ENCODE data around the gene BMPER. TPM values are rescaled to one million over a fixed set of nuclear protein-coding genes. Genes with fewer than 3 reads are reported as not detected.

Gene BMPER
- total RNA-seq, 4 donors from 2014 or later = 1.0 to 12.4 (median 6.1) TPM

- H3K27ac ChIP-seq = no peak overlapping the region
- H3K27me3 ChIP-seq = no peaks in the 10 kb centered on the region
- H3K4me3 ChIP-seq = no peak overlapping the region
- intact Hi-C loops (cut with DNase I; ENCODE audit: low total_unique reads) = no loop called here
- TF ChIP-seq POLR2A (IDR thresholded peaks at IDR 0.05) (no peak), CTCF (IDR thresholded peaks at IDR 0.05) (no peak)
- no peak for DNase-seq
- H3K9me3 ChIP-seq = no peaks in the 10 kb centered on the region
- H3K4me1 ChIP-seq = no peaks in the 10 kb centered on the region
- H3K36me3 ChIP-seq = no peaks in the 10 kb centered on the region
Observed at GRCh38 chr7:34070511-34071323, 165.4 kb downstream of the BMPER start.

- H3K9me3 ChIP-seq = no peaks in the 10 kb centered on the region
- TF ChIP-seq CTCF (IDR thresholded peaks at IDR 0.05) (no peak), POLR2A (IDR thresholded peaks at IDR 0.05) (no peak)
- H3K27me3 ChIP-seq = no peaks in the 10 kb centered on the region
- no peaks in the 10 kb centered on the region for H3K36me3 ChIP-seq
- no peak for DNase-seq
- no peak overlapping the region for H3K27ac ChIP-seq
- H3K4me1 ChIP-seq = no peaks in the 10 kb centered on the region
- intact Hi-C loops (cut with DNase I; ENCODE audit: low total_unique reads) = no loop called here
- H3K4me3 ChIP-seq = no peak overlapping the region
Observed at GRCh38 chr7:34073676-34074075, 168.3 kb downstream of the BMPER start.

DNA sequence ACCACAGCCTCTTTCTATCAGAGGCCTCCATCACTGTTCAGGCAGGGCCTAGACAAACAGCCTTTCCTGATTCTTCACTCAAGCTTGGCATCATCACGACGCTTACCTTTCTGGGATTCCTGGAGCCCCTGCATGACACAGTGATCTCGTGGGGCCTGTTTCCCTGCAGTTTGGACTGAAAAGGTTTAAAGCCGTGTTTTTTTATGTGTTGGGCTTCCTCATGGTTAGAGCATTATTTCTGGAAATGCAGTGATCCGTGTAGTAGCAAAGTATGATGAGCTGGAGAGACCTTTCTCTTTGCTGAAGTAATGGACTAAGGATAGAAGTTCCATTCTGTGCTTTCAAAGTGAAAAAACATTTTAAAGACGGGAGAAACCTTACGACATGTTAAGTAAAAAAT lies 169.1 kb downstream of the BMPER start:
- no peak overlapping the region for H3K27ac ChIP-seq
- no peaks in the 10 kb centered on the region for H3K27me3 ChIP-seq
- no peak for TF ChIP-seq CTCF (IDR thresholded peaks at IDR 0.05)
- TF ChIP-seq POLR2A (IDR thresholded peaks at IDR 0.05) = no peak
- H3K36me3 ChIP-seq = no peaks in the 10 kb centered on the region
- H3K4me1 ChIP-seq = no peaks in the 10 kb centered on the region
- intact Hi-C loops (cut with DNase I; ENCODE audit: low total_unique reads) = no loop called here
- H3K9me3 ChIP-seq = no peaks in the 10 kb centered on the region
- no peak overlapping the region for H3K4me3 ChIP-seq
- no peak for DNase-seq

DNA sequence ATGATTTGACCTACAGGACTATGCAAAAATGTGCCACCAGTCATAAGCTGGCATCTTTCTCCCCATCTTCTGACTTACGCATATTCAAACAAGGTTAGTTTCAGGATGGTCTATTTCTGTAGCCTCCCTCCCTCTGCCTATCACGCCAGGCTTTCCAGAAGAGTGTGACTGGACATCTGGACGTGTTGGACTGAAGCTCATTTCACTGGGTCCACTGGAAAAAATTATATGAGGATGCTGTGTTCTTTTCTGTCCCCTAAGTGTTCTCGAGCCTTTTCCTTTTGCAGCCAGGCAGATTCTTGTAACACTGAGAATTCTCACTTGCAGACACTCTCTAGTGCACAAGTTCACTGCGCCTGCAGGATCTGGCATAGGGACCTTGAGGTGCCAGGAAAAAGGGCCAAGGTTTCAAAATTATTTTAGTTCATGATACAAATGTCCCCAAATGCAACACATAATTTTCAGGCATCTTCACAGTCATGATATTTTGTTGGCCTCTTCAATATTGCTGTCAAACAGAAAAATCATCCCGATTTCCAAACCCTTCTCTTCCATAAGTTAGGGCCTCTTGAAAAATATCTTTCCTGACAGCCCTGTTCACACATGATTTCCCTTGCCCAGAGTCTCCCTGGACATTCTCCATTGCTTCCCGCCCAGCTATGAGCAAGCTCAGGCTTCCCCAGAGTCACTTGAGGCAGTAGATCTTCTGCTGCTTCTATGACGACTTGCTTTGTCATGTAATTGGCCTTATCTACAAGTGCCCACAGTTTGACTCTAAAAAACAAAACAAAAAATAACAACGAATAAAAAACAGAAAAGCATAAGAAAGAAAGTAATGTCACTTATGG lies 170.4 kb downstream of the BMPER start:
- Histone ChIP-seq H3K4me3 (no peak overlapping the region), H3K4me1 (no peaks in the 10 kb centered on the region), H3K27me3 (no peaks in the 10 kb centered on the region), H3K36me3 (no peaks in the 10 kb centered on the region), H3K9me3 (no peaks in the 10 kb centered on the region), H3K27ac (no peak overlapping the region)
- intact Hi-C loops (cut with DNase I; ENCODE audit: low total_unique reads) = no loop called here
- TF ChIP-seq CTCF (IDR thresholded peaks at IDR 0.05) (no peak), POLR2A (IDR thresholded peaks at IDR 0.05) (no peak)
- DNase-seq = no peak

- no peaks in the 10 kb centered on the region for H3K9me3 ChIP-seq
- no peak overlapping the region for H3K27ac ChIP-seq
- intact Hi-C loops (cut with DNase I; ENCODE audit: low total_unique reads) = no loop called here
- no peak for DNase-seq
- no peaks in the 10 kb centered on the region for H3K36me3 ChIP-seq
- no peaks in the 10 kb centered on the region for H3K27me3 ChIP-seq
- H3K4me3 ChIP-seq = no peak overlapping the region
- no peaks in the 10 kb centered on the region for H3K4me1 ChIP-seq
- no peak for TF ChIP-seq CTCF (IDR thresholded peaks at IDR 0.05)
- TF ChIP-seq POLR2A (IDR thresholded peaks at IDR 0.05) = no peak
Observed at GRCh38 chr7:34077168-34077567, 171.8 kb downstream of the BMPER start.

Measured in uterus (tissue), 4 donors.